Stimulated activated CD4-positive, alpha-beta T cell treated with anti-CD3 and anti-CD28 coated beads, Interleukin-1b, Interleukin-23, amount 100 ng/mL, for 4 hours (primary cell): ENCODE data around the gene GPATCH3.
"Not testable (repeated sequence)": the region's sequence is repeated elsewhere in the genome, so short reads cannot be mapped to it uniquely, and the experiment has no call there.

Experiments
- DNase-seq, 2 donors: peaks; one replicate each; pipeline ENCODE4 v3.0.0-alpha.2; 2020; ENCODE audit warnings: low read depth in 2 of 2

GPATCH3 gene

DNA sequence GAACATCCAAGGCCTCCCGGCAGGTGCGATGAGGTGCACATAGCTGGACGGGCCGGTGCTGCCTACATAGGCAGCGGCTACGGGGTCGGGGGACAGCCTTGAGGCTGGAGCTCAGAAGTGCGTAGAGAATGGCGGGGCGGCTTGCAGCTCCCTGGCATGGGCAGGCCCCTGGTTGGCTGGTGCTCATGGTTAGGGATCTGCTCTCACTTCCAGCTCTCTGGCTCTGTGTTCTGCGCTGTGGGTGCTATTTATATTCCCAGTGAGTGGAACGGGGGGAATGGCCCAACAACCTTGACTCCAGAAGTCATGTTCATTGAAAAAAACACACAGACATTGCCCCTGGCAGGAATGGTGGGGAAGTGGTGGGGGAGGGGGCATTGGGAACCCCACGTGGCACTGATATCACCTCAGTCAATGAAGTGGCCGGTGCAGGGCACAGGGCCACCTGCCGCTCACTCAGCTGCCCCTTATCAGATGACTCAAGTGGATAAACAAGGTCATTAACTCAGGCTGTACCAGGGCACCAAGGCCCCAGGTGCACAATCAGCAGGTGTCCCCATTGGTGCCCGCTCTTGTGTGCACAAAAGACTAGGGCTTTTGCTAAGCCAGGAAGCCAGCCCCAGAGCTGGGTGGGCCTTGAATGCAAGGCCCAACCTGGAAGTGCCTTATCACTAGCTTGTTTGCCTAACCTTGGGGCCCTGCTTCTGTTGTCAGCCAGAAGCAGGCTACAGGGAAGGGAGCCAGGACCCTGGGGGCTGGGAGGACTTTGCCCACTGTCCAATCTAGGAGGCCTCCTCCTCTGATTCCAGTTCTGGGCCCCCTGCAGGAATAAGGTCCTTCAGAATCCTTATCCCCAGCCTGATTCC lies 13.7 kb upstream of the GPATCH3 start, which contains the start of gene NR0B2:
Gene NR0B2, minus strand, starts transcription at position 222 of the 866 bp plus-strand sequence. Its CDS starts 35 bp downstream, at position 187.
- DNase-seq, result no peak

DNA sequence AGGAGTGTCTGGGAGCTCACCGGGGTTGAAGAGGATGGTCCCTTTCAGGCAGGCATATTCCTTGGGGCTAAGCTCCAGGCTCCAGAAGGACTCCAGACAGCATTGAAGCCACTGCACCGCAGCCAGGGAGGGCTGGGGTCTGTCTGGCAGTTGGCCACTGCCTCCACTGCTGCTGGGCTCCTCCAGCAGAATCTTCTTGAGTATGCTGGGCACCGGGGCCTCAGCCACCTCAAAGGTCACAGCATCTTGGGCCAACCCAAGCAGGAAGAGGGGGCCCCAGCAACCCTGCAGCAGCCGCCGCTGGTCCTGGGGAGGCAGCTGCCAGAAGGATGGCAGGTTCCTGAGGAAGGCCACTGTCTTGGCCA lies 13.1 kb upstream of the GPATCH3 start:
- DNase-seq, result no peak

GRCh38 chr1:26912147-26912490 lies 11.9 kb upstream of the GPATCH3 start:
- DNase-seq, result no peak

DNA sequence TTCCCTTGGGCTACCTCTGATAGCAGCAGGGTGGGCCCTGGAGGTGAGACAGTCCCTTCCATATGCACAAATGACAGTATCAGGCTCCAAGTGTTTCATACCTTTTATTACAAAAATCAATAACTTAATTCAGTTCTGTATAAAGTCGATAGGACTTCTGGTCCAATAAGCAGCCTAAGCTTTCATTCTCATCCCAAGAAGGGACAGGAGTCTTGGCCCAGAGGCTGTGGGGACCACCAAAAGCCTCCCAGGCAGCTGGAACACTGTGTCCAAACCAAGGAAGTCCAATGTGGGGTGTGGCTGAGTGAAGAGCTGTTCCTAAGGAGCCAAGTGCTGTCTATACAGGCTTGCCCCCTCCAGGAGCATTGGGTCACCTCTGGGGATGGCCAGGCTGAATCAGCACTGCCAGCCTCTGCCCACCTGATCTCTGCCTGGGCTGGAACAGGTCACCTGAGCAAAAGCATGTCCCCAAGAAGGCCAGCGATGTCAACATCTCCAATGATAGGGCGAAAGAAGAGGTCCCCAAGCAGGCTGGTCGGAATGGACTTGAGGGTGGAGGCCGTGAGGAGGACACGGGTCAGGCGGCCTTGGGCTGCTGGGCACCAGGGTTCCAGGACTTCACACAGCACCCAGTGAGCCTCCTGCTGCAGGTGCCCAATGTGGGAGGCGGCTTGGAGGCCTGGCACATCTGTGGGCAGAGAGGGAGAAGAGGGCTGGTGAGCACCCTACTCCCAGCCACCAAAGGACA lies 11.3 kb upstream of the GPATCH3 start:
- DNase-seq, result no peak

GRCh38 chr1:26910343-26911160 lies 10.3 kb upstream of the GPATCH3 start:
- no peak for DNase-seq

DNA sequence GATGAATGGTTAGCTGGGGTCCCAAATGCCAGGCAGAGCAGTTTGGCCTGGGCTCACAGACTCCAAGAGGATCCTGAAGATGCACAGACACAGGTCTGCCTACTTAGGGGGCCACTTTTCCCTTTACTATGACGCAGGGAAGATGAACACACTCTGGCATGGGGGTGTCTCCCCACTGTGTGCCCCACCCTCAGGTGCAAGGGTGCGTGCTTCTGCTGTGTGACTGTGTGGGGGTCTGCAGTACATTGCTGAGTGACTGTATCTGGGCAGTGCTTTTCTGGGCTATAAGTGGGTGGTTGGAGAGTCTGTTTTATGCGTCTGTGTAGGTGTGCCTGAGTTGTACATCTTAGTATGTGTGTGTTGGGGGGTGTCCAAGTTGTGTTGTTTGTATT lies 9.7 kb upstream of the GPATCH3 start:
- DNase-seq, result no peak

- DNase-seq, result no peak
These were observed 7.0 kb upstream of the GPATCH3 start for GRCh38 chr1:26907071-26907917.

- no peak for DNase-seq
These were observed 696 bp upstream of the GPATCH3 start for GRCh38 chr1:26900815-26901511.

GRCh38 chr1:26897351-26897750 lies 2.9 kb downstream of the GPATCH3 start:
- no peak for DNase-seq

DNA sequence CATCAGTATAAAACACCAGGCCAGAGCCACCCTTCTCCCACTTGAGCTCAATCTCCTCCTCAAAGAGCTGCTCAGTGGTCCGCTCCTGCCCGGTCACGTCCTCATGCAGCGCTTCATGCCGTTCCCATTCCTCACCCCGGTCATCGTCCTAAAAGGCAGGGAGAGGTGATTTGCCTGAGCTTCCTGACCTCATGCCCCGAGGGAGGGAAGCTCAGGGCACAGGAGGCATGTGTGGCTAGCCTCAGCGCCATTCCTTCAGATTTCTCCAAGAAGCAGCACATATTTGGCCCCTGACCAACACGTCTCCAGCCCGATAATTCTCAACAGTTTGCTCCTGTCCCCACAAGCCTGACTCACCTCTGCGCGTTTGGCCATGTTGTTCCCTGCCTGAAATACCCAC lies 6.0 kb downstream of the GPATCH3 start:
- DNase-seq, result no peak

DNA sequence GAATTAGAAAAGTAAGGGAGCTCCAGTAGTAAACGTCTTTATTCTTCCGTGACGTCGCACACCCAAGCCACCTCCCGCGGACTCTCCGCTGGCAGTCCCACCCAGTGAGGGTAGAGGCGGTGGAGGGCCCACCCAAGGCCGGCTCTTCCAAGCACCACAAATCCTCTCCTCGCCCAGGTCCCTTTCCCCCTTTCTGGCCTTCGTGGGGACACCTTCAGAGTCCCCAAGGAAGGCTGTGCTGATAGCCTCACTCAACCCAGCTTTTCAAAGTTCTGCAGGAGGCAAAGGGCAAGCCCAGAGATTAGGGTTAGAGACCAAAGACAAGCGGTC lies 9.8 kb downstream of the GPATCH3 start:
- no peak for DNase-seq

DNA sequence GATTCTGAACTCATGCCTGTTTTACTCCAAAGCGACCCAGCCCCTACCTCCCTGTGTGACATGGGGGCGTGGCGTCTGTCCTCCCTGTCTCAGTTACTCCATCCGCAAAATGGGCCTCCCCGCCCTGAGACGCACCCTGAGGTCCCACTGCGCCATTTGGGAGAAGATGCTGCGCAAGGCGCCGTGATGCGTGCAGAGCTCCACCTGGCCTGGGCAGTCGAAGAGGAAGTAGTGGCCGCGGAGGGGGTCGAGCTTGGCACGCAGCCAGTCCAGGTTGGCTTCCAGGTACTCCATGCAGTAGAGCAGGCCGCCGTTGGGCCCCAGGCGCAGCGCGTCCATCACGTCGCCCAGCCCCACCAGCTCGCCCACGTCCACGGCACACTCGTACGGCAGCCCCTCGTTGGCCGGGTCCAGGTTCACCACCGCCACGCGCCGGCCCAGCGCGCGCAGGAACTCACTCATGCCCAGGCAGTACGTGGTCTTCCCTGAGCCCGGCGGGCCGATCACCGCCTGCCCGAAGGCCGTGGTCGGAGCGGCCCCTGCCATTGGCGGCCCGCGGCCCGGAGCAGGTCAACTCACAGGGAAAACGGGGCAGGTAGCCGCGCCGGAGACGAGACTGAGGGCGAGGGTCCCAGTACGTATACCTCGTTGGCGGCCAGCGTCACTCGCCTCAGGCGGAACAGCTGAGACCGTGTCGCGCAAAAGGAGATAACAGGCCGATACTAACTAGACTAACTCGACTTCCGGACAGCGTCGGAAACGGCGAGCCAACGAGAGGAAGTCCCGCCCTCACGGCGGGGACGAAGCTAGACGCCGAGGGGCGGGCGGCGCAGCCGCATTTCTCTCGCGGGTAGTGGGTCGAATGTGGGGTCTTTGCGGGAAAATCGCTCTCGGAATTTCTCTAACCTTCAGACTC lies 10.5 kb downstream of the GPATCH3 start, which contains the start of gene GPN2:
Gene GPN2, minus strand, starts transcription at position 733 of the 916 bp plus-strand sequence. Its CDS starts 187 bp downstream, at position 546.
- peak; percentile 54 to 68 for DNase-seq

GRCh38 chr1:26888231-26888630 lies 12.0 kb downstream of the GPATCH3 start:
- no peak for DNase-seq

- DNase-seq, result no peak
These were observed 13.1 kb downstream of the GPATCH3 start for GRCh38 chr1:26887125-26887524.

DNA sequence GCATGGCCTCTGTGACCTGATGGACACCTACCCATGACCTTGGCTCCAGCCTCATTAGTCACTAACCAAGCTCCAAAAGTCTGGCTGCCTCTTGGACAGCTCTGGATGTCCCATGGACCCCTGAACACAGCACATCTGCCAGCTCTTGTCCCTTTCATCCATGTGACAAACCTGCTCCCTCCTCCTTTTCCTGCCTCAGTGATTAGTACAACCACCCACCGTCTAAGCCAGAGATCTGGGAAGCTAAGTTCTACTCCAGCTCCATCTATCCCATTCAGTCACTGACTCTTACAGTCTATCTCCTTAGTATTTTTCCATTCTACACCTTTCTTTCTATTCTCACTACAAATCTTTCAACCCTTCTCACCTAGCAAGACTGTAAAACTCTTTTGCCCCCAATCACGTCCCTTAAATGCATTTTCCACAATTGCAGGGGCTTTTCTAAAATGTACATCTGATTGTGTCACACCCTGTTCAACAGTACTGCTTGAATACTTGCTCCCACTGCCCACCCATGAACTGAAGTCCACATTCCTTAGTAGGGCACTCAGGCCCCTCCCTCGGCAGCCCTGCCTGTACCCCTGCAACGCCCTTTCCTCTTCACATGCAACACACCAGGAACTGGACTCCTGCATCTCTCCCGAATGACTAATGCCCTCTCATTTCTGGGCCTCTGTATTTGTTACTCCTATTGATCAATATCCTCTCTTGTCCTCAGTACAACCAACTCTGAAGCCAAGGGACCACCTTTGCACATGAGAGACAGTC lies 17.4 kb downstream of the GPATCH3 start:
- no peak for DNase-seq

DNA sequence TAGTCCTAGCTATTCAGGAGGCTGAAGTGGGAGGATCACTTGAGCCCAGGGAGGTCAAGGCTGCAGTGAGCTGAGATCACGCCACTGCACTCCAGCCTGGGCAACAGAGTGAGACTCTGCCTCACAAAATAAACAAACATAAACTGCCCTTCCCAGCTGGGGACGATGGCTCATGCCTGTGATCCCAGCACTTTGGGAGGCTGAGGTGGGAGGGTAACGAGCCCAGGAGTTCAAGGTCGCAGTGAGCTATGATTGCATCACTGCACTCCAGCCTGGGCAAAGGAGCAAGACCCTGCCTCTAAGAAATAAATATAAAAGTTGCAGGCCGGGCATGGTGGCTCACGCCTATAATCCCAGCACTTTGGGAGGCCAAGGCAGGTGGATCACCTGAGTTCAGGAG lies 18.7 kb downstream of the GPATCH3 start:
- DNase-seq, result not testable (repeated sequence)

DNA sequence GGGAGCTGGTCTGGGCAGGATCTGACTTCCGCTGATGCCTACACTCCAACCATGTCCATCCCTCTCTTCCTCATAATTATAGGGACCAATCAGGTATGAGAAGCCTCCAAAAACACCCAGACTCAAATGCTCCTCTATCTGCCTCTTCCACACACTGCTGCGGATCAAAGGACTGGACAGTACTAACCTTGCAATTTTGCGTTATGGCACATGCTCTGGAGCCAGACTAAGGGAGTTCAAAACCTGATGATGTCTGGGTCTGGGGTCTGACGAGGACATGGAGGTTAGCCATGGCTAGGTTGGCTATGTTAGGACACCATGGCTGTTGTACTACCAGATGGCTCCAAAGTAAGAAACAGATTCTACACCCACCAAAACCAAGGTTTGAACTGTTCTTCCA lies 20.5 kb downstream of the GPATCH3 start:
- DNase-seq, result no peak

- no peak for DNase-seq
These were observed 22.9 kb downstream of the GPATCH3 start for GRCh38 chr1:26877326-26877725.

GRCh38 chr1:26874896-26875295 lies 25.4 kb downstream of the GPATCH3 start:
- DNase-seq, result no peak
